CD14-positive monocyte (primary cell): ENCODE results near the gene CDKL2. TPM values are rescaled to one million over a fixed set of nuclear protein-coding genes. Genes with fewer than 3 reads are reported as not detected.
A peak's percentile ranks its signal among the peaks of the same experiment; 100 is the strongest.

Source experiments
- DNase-seq, 3 donors: peaks; one replicate each; pipeline ENCODE4 v3.0.0-alpha.2; 2011 to 2022
- H2AFZ ChIP-seq: 2 replicates; pipeline ENCODE4 v1.6.0; 2012; ENCODE audit warnings: mild to moderate bottlenecking, low read depth, low read length, inconsistent platforms; ENCODE audit not compliant: insufficient read depth, poor library complexity, severe bottlenecking
- H3K27ac ChIP-seq, 2 donors: 1 replicate in 1 of 2; 2 replicates in 1 of 2; pipeline ENCODE4 v1.5.1; 2012 to 2013; ENCODE audit warnings: low read length in 2 of 2, control low read depth in 1 of 2, inconsistent platforms in 1 of 2, low read depth in 1 of 2, mild to moderate bottlenecking in 1 of 2
- H3K27me3 ChIP-seq, 2 donors: one replicate each; pipeline versions ENCODE4 v1.6.0 to v1.6.1; 2011 to 2013; ENCODE audit warnings: low read length in 2 of 2; ENCODE audit not compliant: control insufficient read depth in 2 of 2, insufficient read depth in 2 of 2
- H3K36me3 ChIP-seq, 2 donors: replicated peaks in 1 of 2; 1 replicate in 1 of 2; 2 replicates in 1 of 2; pipeline versions ENCODE4 v1.5.1 to v1.6.1; 2012 to 2013; ENCODE audit warnings: low read length in 2 of 2, control low read depth in 1 of 2, inconsistent platforms in 1 of 2, mild to moderate bottlenecking in 1 of 2; ENCODE audit not compliant: insufficient read depth in 2 of 2, control insufficient read depth in 1 of 2
- H3K4me1 ChIP-seq, 2 donors: 1 replicate in 1 of 2; 2 replicates in 1 of 2; pipeline versions ENCODE4 v1.5.1 to v1.6.1; 2012 to 2013; ENCODE audit warnings: low read length in 2 of 2, control low read depth in 1 of 2, inconsistent platforms in 1 of 2, mild to moderate bottlenecking in 1 of 2, moderate library complexity in 1 of 2; ENCODE audit not compliant: insufficient read depth in 2 of 2, control insufficient read depth in 1 of 2
- H3K4me2 ChIP-seq: replicated peaks from 2 replicates; pipeline ENCODE3; 2012; ENCODE audit warnings: low read length, moderate library complexity, mild to moderate bottlenecking; ENCODE audit not compliant: poor library complexity, severe bottlenecking; ENCODE audit errors: extremely low read depth
- H3K4me3 ChIP-seq, 3 experiments: fragments of 200-600 bp in 1 of 3; sonication (generic) in 1 of 3; replicated peaks in 1 of 3; 1 replicate in 2 of 3; 2 replicates in 1 of 3; pipeline ENCODE4 v1.5.1; 2011 to 2013; ENCODE audit warnings: low read length in 3 of 3, mild to moderate bottlenecking in 3 of 3, control low read depth in 2 of 3, low read depth in 2 of 3, inconsistent platforms in 1 of 3, moderate library complexity in 1 of 3
- H3K79me2 ChIP-seq: 2 replicates; pipeline ENCODE4 v1.6.0; 2012; ENCODE audit warnings: mild to moderate bottlenecking, control low read depth, inconsistent platforms, low read length, moderate library complexity; ENCODE audit not compliant: insufficient read depth
- H3K9ac ChIP-seq: 2 replicates; pipeline ENCODE4 v1.6.0; 2017; ENCODE audit warnings: low read length, mild to moderate bottlenecking; ENCODE audit not compliant: insufficient read depth, poor library complexity, severe bottlenecking
- H3K9me3 ChIP-seq, 2 donors: replicated peaks in 1 of 2; 1 replicate in 1 of 2; 2 replicates in 1 of 2; pipeline versions ENCODE4 v1.5.1 to v1.6.1; 2012 to 2013; ENCODE audit warnings: low read length in 2 of 2, control low read depth in 1 of 2; ENCODE audit not compliant: control insufficient read depth in 1 of 2, insufficient read depth in 1 of 2
- H4K20me1 ChIP-seq: 2 replicates; pipeline ENCODE4 v1.6.0; 2012; ENCODE audit warnings: mild to moderate bottlenecking, low read length, control low read depth, moderate library complexity; ENCODE audit not compliant: insufficient read depth
- H3K27ac Mint-ChIP-seq, 7 donors: one replicate each; pipeline ENCODE4 v1.8.0; 2020; ENCODE audit warnings: mild to moderate bottlenecking in 7 of 7, mixed read lengths in 7 of 7, moderate library complexity in 6 of 7, inconsistent platforms in 2 of 7
- H3K27me3 Mint-ChIP-seq, 3 donors: one replicate each; pipeline ENCODE4 v1.8.0; 2021 to 2022; ENCODE audit warnings: low read depth in 3 of 3, mild to moderate bottlenecking in 3 of 3, mixed read lengths in 3 of 3, moderate library complexity in 3 of 3, inconsistent platforms in 1 of 3
- H3K36me3 Mint-ChIP-seq, 2 donors: one replicate each; pipeline ENCODE4 v1.8.0; 2020; ENCODE audit warnings: mixed read lengths in 2 of 2, inconsistent platforms in 1 of 2, mild to moderate bottlenecking in 1 of 2
- H3K4me1 Mint-ChIP-seq: one replicate; pipeline ENCODE4 v1.8.0; 2020; ENCODE audit warnings: mild to moderate bottlenecking, mixed read lengths
- H3K4me3 Mint-ChIP-seq, 2 donors: one replicate each; pipeline ENCODE4 v1.8.0; 2020; ENCODE audit warnings: mild to moderate bottlenecking in 2 of 2, mixed read lengths in 2 of 2, moderate library complexity in 1 of 2
- H3K9me3 Mint-ChIP-seq, 7 donors: one replicate each; pipeline ENCODE4 v1.8.0; 2020 to 2022; ENCODE audit warnings: mixed read lengths in 7 of 7, mild to moderate bottlenecking in 6 of 7, moderate library complexity in 6 of 7, inconsistent platforms in 2 of 7
- WGBS: methylation state at CpG from one replicate; pipeline ENCODE4 v1.1.5; 2013; ENCODE audit warnings: missing lambda C conversion rate; ENCODE audit not compliant: insufficient coverage; 5-methylcytosine and 5-hydroxymethylcytosine counted together
- intact Hi-C, 2 donors: fragments of 100-400 bp; cut with micrococcal nuclease; formaldehyde crosslinking; loops; one replicate each; pipeline versions ENCODE4 v1.15.0 to v1.15.1; 2023
- polyA plus RNA-seq, 3 donors: library from polyadenylated mRNA; depleted of rRNA in 1 of 3; unstranded in 2 of 3; stranded (reverse) in 1 of 3; fragments of 300-500 nt in 2 of 3; fragments of >200 nt in 1 of 3; fragmentation: Illumina TruSeq in 2 of 3; gene quantifications; 1 replicate in 2 of 3; 2 replicates in 1 of 3; pipeline ENCODE4 v1.2.3, GENCODE V29; 2012 to 2021
- TF ChIP-seq, protein P1 (sequence below): fragments of 200-600 bp; IDR thresholded peaks from one replicate; pipeline ENCODE4 v1.8.0; 2022; ENCODE audit warnings: antibody characterized with exemption, mild to moderate bottlenecking

The CDKL2 gene
- polyA plus RNA-seq, 3 donors: not detected

DNA sequence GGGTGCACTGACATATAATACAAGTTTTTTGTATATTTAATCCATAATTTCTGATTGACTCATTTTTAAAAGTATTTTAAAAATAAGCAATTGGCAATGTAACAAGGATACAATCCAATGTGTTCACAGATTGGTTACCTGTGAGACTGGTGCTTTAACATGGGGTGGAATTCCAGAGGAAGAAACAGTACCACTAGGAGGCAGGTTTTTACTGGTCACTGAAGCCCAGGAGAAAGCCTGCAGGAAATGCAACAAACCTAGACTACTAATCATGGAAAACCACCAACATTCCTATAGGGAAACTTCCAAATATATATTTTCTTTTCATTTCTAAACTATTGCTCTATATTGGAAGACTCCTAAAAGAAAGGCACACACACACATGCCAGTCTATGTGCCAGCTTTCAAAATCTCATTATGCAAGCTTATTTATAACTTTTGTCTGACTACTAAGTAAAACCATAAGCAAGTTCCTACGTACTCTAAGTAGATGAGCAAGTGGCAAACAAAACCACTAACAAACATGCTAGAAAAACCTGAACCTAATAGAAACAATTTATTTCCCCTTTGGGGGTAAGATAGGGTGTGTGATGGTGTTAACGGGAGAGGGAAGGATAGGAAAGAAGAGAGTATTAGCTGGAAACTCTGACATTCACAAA, 23.6 kb upstream of the CDKL2 start:
- Histone ChIP-seq H3K27me3 (no peaks in the 10 kb centered on the region), H3K4me2 (no peak overlapping the region), H3K79me2 (peaks cover 42% of the 10 kb centered on the region), H3K9me3 (no peaks in the 10 kb centered on the region), H3K36me3 (peaks cover 82 to 99% of the 10 kb centered on the region in 2 donors), H3K9ac (no peak overlapping the region), H3K4me1 (no peaks in the 10 kb centered on the region), H3K4me3 (no peak overlapping the region), H3K27ac (no peak overlapping the region), H2AFZ (no peak overlapping the region), H4K20me1 (peaks cover 32% of the 10 kb centered on the region)
- TF ChIP-seq, protein P1, sequence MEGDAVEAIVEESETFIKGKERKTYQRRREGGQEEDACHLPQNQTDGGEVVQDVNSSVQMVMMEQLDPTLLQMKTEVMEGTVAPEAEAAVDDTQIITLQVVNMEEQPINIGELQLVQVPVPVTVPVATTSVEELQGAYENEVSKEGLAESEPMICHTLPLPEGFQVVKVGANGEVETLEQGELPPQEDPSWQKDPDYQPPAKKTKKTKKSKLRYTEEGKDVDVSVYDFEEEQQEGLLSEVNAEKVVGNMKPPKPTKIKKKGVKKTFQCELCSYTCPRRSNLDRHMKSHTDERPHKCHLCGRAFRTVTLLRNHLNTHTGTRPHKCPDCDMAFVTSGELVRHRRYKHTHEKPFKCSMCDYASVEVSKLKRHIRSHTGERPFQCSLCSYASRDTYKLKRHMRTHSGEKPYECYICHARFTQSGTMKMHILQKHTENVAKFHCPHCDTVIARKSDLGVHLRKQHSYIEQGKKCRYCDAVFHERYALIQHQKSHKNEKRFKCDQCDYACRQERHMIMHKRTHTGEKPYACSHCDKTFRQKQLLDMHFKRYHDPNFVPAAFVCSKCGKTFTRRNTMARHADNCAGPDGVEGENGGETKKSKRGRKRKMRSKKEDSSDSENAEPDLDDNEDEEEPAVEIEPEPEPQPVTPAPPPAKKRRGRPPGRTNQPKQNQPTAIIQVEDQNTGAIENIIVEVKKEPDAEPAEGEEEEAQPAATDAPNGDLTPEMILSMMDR: peak; percentile 42
- H3K27ac Mint-ChIP-seq: no peak overlapping the region
- no peak overlapping the region for H3K4me3 Mint-ChIP-seq
- peak in 1 of 3 donors; percentile 8 for DNase-seq
- intact Hi-C loops: no loop called here
- H3K9me3 Mint-ChIP-seq: no peaks in the 10 kb centered on the region
- H3K36me3 Mint-ChIP-seq: peaks cover 69 to 81% of the 10 kb centered on the region in 2 donors
- no peaks in the 10 kb centered on the region for H3K4me1 Mint-ChIP-seq
- no peaks in the 10 kb centered on the region for H3K27me3 Mint-ChIP-seq
- WGBS: no CpG with 5 or more reads among the region's 2 CpGs

DNA sequence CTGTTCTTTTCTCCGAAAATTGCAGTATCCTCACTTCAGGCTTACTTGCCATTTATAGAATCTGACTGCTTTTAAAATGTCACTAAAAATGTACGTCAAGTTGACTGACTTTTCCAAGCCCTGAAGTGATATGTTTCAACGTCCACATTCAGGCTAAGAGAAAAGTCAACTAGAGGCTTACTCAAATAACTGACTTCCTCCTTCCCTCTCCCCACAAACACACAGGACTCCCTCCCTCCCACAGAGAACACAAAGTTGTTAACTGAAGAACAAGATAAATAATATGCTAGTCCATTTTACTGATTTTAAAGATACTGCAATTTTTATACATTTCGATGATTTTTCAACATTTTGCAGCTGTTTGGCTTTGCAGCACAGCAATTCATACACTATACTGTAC, 13.8 kb upstream of the CDKL2 start:
- WGBS: 40% methylated on average over 2 of the region's 4 CpGs
- peaks cover 50 to 70% of the 10 kb centered on the region in 2 donors for H3K36me3 ChIP-seq
- H3K27ac Mint-ChIP-seq: peak overlapping the region in 3 of 7 donors; percentile 4 to 80 (median 70)

More for the DNA sequence above, 13.8 kb upstream of the CDKL2 start:
- H3K4me1 Mint-ChIP-seq: peaks cover 21% of the 10 kb centered on the region
- Histone ChIP-seq H3K27me3 (no peaks in the 10 kb centered on the region), H2AFZ (no peak overlapping the region), H4K20me1 (no peaks in the 10 kb centered on the region), H3K9me3 (no peaks in the 10 kb centered on the region), H3K4me3 (no peak overlapping the region), H3K4me2 (no peak overlapping the region), H3K9ac (no peak overlapping the region), H3K27ac (peak overlapping the region in 1 of 2 donors; percentile 12), H3K4me1 (peaks cover 2% of the 10 kb centered on the region in 2 donors), H3K79me2 (no peaks in the 10 kb centered on the region)
- TF ChIP-seq, protein P1: no peak
- intact Hi-C loops: no loop called here
- no peak for DNase-seq
- H3K27me3 Mint-ChIP-seq: no peaks in the 10 kb centered on the region
- peaks cover 0 to 2% (median 0%) of the 10 kb centered on the region in 7 donors for H3K9me3 Mint-ChIP-seq
- H3K4me3 Mint-ChIP-seq: no peak overlapping the region
- peaks cover 54 to 76% of the 10 kb centered on the region in 2 donors for H3K36me3 Mint-ChIP-seq
